Measurements from ENCODE around the gene SUSD6.

DNA sequence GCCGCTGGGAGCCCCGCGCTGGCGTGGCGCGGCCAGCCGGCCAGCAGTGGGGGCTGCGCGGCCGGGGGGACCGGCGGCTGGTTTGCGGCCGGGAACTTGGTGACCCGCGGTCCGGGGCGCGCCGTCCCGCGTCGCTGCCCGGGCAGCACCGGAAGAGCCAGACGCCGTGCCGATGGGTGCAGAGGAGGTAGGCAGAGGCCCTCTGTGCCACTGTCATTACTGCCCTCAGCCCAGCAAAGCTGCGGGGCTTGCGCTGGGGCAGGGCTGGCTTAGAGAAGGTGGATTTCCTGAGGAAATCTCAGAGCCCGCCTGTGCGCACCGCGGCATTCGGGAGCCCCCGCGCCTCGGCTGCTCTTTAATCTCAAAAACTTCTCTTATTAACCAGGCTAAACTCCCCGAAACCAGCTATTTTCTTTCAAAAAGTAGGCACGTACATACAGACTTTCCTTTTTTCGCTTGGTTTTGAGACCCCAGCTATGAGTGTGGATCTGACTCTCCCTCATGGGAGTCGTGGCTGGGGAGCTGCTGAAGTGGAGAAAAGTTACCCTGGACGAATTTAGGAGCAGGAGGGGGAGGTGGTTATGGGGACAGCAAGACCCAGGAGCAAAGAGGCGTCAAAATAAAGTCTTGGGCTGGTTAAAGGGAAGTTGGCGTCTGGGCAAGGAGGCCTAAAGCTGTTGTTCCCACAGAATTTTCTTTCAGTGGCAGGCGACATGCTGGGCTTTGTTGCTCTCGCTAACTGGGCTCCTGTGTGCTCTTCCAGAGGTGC lies 802 bp downstream of the SUSD6 start:
- TF ChIP-seq, protein P1, sequence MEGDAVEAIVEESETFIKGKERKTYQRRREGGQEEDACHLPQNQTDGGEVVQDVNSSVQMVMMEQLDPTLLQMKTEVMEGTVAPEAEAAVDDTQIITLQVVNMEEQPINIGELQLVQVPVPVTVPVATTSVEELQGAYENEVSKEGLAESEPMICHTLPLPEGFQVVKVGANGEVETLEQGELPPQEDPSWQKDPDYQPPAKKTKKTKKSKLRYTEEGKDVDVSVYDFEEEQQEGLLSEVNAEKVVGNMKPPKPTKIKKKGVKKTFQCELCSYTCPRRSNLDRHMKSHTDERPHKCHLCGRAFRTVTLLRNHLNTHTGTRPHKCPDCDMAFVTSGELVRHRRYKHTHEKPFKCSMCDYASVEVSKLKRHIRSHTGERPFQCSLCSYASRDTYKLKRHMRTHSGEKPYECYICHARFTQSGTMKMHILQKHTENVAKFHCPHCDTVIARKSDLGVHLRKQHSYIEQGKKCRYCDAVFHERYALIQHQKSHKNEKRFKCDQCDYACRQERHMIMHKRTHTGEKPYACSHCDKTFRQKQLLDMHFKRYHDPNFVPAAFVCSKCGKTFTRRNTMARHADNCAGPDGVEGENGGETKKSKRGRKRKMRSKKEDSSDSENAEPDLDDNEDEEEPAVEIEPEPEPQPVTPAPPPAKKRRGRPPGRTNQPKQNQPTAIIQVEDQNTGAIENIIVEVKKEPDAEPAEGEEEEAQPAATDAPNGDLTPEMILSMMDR (conservative IDR thresholded peaks at IDR 0.05): no peak
- no peak for TF ChIP-seq EZH2 (IDR thresholded peaks at IDR 0.05; ENCODE audit: low read depth)

All from PC-9 (cell line).